22Rv1 (cell line): Measurements from ENCODE around the gene SOS1.

Source experiments
- ZFX ChIP-seq: fragments of 450-650 bp; IDR thresholded peaks from 2 replicates; pipeline ENCODE4 v1.6.1; 2017; ENCODE audit warnings: antibody characterized with exemption, borderline replicate concordance
- TF ChIP-seq, protein P1 (sequence below): fragments of 450-650 bp; IDR thresholded peaks from 2 replicates; pipeline ENCODE4 v1.5.1; 2017; ENCODE audit warnings: mild to moderate bottlenecking

DNA sequence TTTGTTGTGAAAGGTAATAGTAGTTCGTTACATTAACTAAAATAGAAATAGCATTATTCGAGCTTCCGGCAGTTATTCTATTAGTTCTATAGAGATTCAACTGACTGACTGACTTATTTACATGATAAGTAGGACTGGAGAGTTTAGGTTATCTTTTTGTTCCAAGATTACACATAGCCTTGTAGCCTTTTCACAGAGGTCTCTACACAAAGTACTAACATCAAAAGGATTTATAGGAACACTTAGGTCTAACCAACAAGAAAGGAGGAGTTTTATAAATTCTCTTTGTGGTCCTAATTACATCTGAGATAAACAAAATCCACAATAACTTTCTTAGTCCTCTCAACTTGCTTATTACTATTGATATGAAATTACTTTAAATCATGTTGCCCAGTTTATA is 62.8 kb downstream of the SOS1 start:
- TF ChIP-seq, protein P1, sequence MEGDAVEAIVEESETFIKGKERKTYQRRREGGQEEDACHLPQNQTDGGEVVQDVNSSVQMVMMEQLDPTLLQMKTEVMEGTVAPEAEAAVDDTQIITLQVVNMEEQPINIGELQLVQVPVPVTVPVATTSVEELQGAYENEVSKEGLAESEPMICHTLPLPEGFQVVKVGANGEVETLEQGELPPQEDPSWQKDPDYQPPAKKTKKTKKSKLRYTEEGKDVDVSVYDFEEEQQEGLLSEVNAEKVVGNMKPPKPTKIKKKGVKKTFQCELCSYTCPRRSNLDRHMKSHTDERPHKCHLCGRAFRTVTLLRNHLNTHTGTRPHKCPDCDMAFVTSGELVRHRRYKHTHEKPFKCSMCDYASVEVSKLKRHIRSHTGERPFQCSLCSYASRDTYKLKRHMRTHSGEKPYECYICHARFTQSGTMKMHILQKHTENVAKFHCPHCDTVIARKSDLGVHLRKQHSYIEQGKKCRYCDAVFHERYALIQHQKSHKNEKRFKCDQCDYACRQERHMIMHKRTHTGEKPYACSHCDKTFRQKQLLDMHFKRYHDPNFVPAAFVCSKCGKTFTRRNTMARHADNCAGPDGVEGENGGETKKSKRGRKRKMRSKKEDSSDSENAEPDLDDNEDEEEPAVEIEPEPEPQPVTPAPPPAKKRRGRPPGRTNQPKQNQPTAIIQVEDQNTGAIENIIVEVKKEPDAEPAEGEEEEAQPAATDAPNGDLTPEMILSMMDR: no peak
- no peak for TF ChIP-seq ZFX
